Panc1 (cell line): ENCODE results near the gene RAD52. TPM values are rescaled to one million over a fixed set of nuclear protein-coding genes. Genes with fewer than 3 reads are reported as not detected.

Experiments used
- ATAC-seq: fragments of 200-7000 bp; cut with Tn5 transposase; 2 replicates; pipeline ENCODE4 v1.9.1; 2020; ENCODE audit warnings: mild to moderate bottlenecking, moderate library complexity
- BruUV-seq: library from RNA; stranded (reverse); fragments of 400-500 nt; replicated peaks from 2 replicates; lab custom pipeline; 2021; lab: Mats Ljungman, UMichigan
- CTCF ChIA-PET: fragments of 300-600 bp; sonication (Branson Sonifier 250); formaldehyde crosslinking; loops from one replicate; lab custom pipeline; 2022; ENCODE audit warnings: antibody characterized with exemption; lab: Charles Lee
- POLR2A ChIA-PET: fragments of 300-600 bp; sonication (Branson Sonifier 250); formaldehyde crosslinking; loops from one replicate; lab custom pipeline; 2022; ENCODE audit warnings: antibody characterized with exemption; lab: Charles Lee
- DNase-seq: peaks from one replicate; pipeline ENCODE4 v3.0.0-alpha.2; 2010; ENCODE audit warnings: low read depth, low spot score
- H3K27ac ChIP-seq: 2 replicates; pipeline ENCODE4 v1.5.1; 2011; ENCODE audit warnings: mild to moderate bottlenecking, low read length, inconsistent platforms
- H3K27me3 ChIP-seq: fragments of 200-500 bp; sonication (Bioruptor generic); 2 replicates; pipeline ENCODE4 v1.6.0; 2014; ENCODE audit warnings: low read length, inconsistent platforms; ENCODE audit not compliant: control insufficient read depth, insufficient read depth
- H3K36me3 ChIP-seq: fragments of 200-500 bp; sonication (Bioruptor generic); 2 replicates; pipeline ENCODE4 v1.5.1; 2014; ENCODE audit warnings: inconsistent platforms, mild to moderate bottlenecking, low read length, moderate library complexity; ENCODE audit not compliant: control insufficient read depth, insufficient read depth
- H3K4me1 ChIP-seq: 2 replicates; pipeline ENCODE4 v1.5.1; 2011; ENCODE audit warnings: inconsistent platforms, mild to moderate bottlenecking, low read length, moderate library complexity; ENCODE audit not compliant: control insufficient read depth, insufficient read depth
- H3K4me3 ChIP-seq, 2 experiments: 2 replicates each; pipeline ENCODE4 v1.5.1; 2011 to 2012; ENCODE audit warnings: low read depth in 2 of 2, low read length in 2 of 2, mild to moderate bottlenecking in 2 of 2, inconsistent platforms in 1 of 2, moderate library complexity in 1 of 2
- H3K9me3 ChIP-seq: fragments of 200-500 bp; sonication (Bioruptor generic); 2 replicates; pipeline ENCODE4 v1.5.1; 2014; ENCODE audit warnings: low read depth, mild to moderate bottlenecking, inconsistent platforms, low read length, moderate library complexity; ENCODE audit not compliant: control insufficient read depth, insufficient read depth
- CTCF ChIP-seq: fragments of 450-650 bp; IDR thresholded peaks from 2 replicates; pipeline ENCODE4 v1.5.1; 2017; ENCODE audit warnings: mild to moderate bottlenecking
- POLR2AphosphoS5 ChIP-seq: IDR thresholded peaks from 2 replicates; pipeline ENCODE4 v1.6.1; 2012; ENCODE audit warnings: mild to moderate bottlenecking, low read depth, low read length, moderate library complexity
- REST ChIP-seq, 2 experiments: IDR thresholded peaks; 2 replicates each; pipeline ENCODE4 v1.6.1; 2011 to 2012; ENCODE audit warnings: low read depth in 2 of 2, control low read depth in 1 of 2, low read length in 1 of 2, mild to moderate bottlenecking in 1 of 2, moderate library complexity in 1 of 2; ENCODE audit not compliant: insufficient read depth in 1 of 2
- SIN3A ChIP-seq: IDR thresholded peaks from 2 replicates; pipeline ENCODE4 v1.6.1; 2012; ENCODE audit warnings: low read depth, mild to moderate bottlenecking, low read length, moderate library complexity, borderline replicate concordance; ENCODE audit not compliant: insufficient read depth
- TCF7L2 ChIP-seq: IDR thresholded peaks from 2 replicates; pipeline ENCODE4 v1.6.1; 2011; ENCODE audit warnings: mild to moderate bottlenecking, low read depth, low read length, inconsistent platforms
- in situ Hi-C: cut with HindIII; loops from 2 replicates; pipeline ENCODE4 v1.10.0; 2016; ENCODE audit warnings: low sequenced_read_pairs, low pct_unique_long_range_greater_than_20kb
- intact Hi-C: fragments of 100-400 bp; cut with micrococcal nuclease; formaldehyde crosslinking; loops from one replicate; pipeline ENCODE4 v1.10.0; 2022; ENCODE audit not compliant: unreplicated experiment
- total RNA-seq: library from RNA; stranded (reverse); gene quantifications from one replicate; pipeline ENCODE4 v1.2.1, GENCODE V29; 2021; ENCODE audit not compliant: unreplicated experiment

RAD52 gene
- total RNA-seq, 1 experiment from 2014 or later, result 15.8 TPM

GRCh38 chr12:968545-968944 is 19.1 kb upstream of the RAD52 start:
- Histone ChIP-seq H3K27ac (no peak overlapping the region), H3K36me3 (no peaks in the 10 kb centered on the region; the same call in 1 of the 2 replicates), H3K4me1 (no peaks in the 10 kb centered on the region), H3K27me3 (no peaks in the 10 kb centered on the region), H3K9me3 (no peaks in the 10 kb centered on the region), H3K4me3 (no peak overlapping the region)
- intact Hi-C loops, result no loop called here
- TF ChIP-seq POLR2AphosphoS5 (no peak), CTCF (no peak), TCF7L2 (no peak), SIN3A (no peak), REST (IDR thresholded peaks at IDR 0.05; ENCODE audit: insufficient read depth in 1 of 2, low read depth in 2 of 2, low read length in 1 of 2) (no peak)
- DNase-seq (no peak), ATAC-seq (no peak)
- POLR2A ChIA-PET, result interaction anchor here (0.6 kb wide), 1 partner anchor 12 kb away, joined by 5 read pairs; no protein-coding TSS in a partner anchor
- CTCF ChIA-PET, result no interaction called here
- BruUV-seq, result no TSS peak
- in situ Hi-C loops, result no loop called here

- Histone ChIP-seq H3K4me3 (no peak overlapping the region), H3K27ac (no peak overlapping the region), H3K9me3 (no peaks in the 10 kb centered on the region), H3K27me3 (no peaks in the 10 kb centered on the region), H3K4me1 (no peaks in the 10 kb centered on the region), H3K36me3 (no peaks in the 10 kb centered on the region; the same call in 1 of the 2 replicates)
- CTCF ChIA-PET, result interaction anchor here (0.6 kb wide), 1 partner anchor 551 kb away, joined by 4 read pairs; no protein-coding TSS in a partner anchor
- ATAC-seq (no peak), DNase-seq (no peak)
- TF ChIP-seq TCF7L2 (no peak), REST (IDR thresholded peaks at IDR 0.05; ENCODE audit: insufficient read depth in 1 of 2, low read depth in 2 of 2, low read length in 1 of 2) (no peak), CTCF (no peak), SIN3A (no peak), POLR2AphosphoS5 (no peak)
- no TSS peak for BruUV-seq
- POLR2A ChIA-PET, result interaction anchor here (0.6 kb wide), 1 partner anchor 192 kb away, joined by 4 read pairs; no protein-coding TSS in a partner anchor
- in situ Hi-C loops, result no loop called here
- intact Hi-C loops, result no loop called here
Measured at GRCh38 chr12:967641-968040, 18.1 kb upstream of the RAD52 start.
